H1 (cell line): ENCODE results near the gene NPFFR1. TPM values are rescaled to one million over a fixed set of nuclear protein-coding genes. Genes with fewer than 3 reads are reported as not detected.

Experiments
- ATF3 ChIP-seq: IDR thresholded peaks from 2 replicates; pipeline ENCODE4 v1.6.1; 2011; ENCODE audit warnings: low read depth, mild to moderate bottlenecking, low read length; ENCODE audit not compliant: insufficient read depth
- CHD7 ChIP-seq: fragments of 300-600 bp; sonication (generic); IDR thresholded peaks from 2 replicates; pipeline ENCODE4 v1.7.1; 2012; ENCODE audit warnings: low read length, moderate library complexity, mild to moderate bottlenecking, inconsistent platforms; ENCODE audit not compliant: insufficient replicate concordance
- CTBP2 ChIP-seq: IDR thresholded peaks from 2 replicates; pipeline ENCODE4 v1.7.0; 2011; ENCODE audit warnings: borderline replicate concordance, mild to moderate bottlenecking, moderate library complexity, mixed read lengths, low read length; ENCODE audit not compliant: insufficient read depth, insufficient read length
- POLR2AphosphoS5 ChIP-seq: IDR thresholded peaks from 2 replicates; pipeline ENCODE4 v1.6.1; 2011; ENCODE audit warnings: low read depth, low read length
- RNF2 ChIP-seq: fragments of 200-900, 300-1000 bp; sonication (generic); IDR thresholded peaks from 2 replicates; pipeline ENCODE4 v1.7.1; 2016; ENCODE audit warnings: borderline replicate concordance, low read depth, mild to moderate bottlenecking, antibody characterized with exemption, low read length; ENCODE audit not compliant: poor library complexity, severe bottlenecking; ENCODE audit errors: missing control alignments
- RXRA ChIP-seq: IDR thresholded peaks from 2 replicates; pipeline ENCODE4 v1.6.1; 2011; ENCODE audit warnings: low read depth, mild to moderate bottlenecking, low read length, moderate library complexity; ENCODE audit not compliant: insufficient read depth
- SIRT6 ChIP-seq: IDR thresholded peaks from one replicate; pipeline ENCODE4 v1.7.1; 2012; ENCODE audit warnings: low read length, inconsistent platforms
- SRF ChIP-seq: IDR thresholded peaks from 2 replicates; pipeline ENCODE4 v1.6.1; 2011; ENCODE audit warnings: mild to moderate bottlenecking, low read depth, low read length, moderate library complexity
- ZNF274 ChIP-seq: IDR thresholded peaks from 2 replicates; pipeline ENCODE4 v1.7.0; 2012; ENCODE audit warnings: low read length, borderline replicate concordance; ENCODE audit errors: extremely low read depth
- polyA plus RNA-seq, 7 experiments: library from polyadenylated mRNA; depleted of rRNA in 3 of 7; stranded (reverse) in 5 of 7; unstranded in 2 of 7; fragments of >200 nt in 5 of 7; fragments of 200-250 nt in 2 of 7; gene quantifications; 1 replicate in 5 of 7; 2 replicates in 1 of 7; 4 replicates in 1 of 7; pipeline versions ENCODE4 v1.2.1 to v1.2.3, GENCODE V29; 2011 to 2013; ENCODE audit warnings: missing spikeins in 2 of 7, mixed read lengths in 2 of 7
- total RNA-seq: library from RNA; stranded (reverse); fragmentation: NEBNext Ultra II Directional; extraction: Animal tissue kit (Norgen Biotek cat#: 25700); gene quantifications from 2 replicates; pipeline ENCODE4 v1.2.1, GENCODE V29; 2021

NPFFR1 gene
- total and polyA plus RNA-seq, 2 of the 8 experiments (the other 6 are each of a cell fraction or from before 2014, with no cell fraction given): 0.02 to 0.06 TPM

GRCh38 chr10:70227548-70228320, 56.1 kb downstream of the NPFFR1 start (continued):
- TF ChIP-seq CHD7 (no peak), SRF (no peak), SIRT6 (no peak), RNF2 (no peak), ZNF274 (no peak), CTBP2 (no peak), POLR2AphosphoS5 (no peak), ATF3 (no peak), RXRA (no peak)
